HEK293 (cell line): Measurements from ENCODE around the gene ITIH2.
"Not testable (repeated sequence)": the region's sequence is repeated elsewhere in the genome, so short reads cannot be mapped to it uniquely, and the experiment has no call there.

Experiments used
- CTCF ChIA-PET: fragments of 350-600 bp; formaldehyde crosslinking; extraction: SDS; loops from one replicate; lab custom pipeline; 2021; ENCODE audit warnings: antibody characterized with exemption; lab: Yijun Ruan, JAX
- POLR2A ChIA-PET: fragments of 300-600 bp; formaldehyde crosslinking; extraction: SDS; loops from one replicate; lab custom pipeline; 2020; ENCODE audit warnings: antibody characterized with exemption, inconsistent platforms; lab: Yijun Ruan, JAX
- H3K27ac ChIP-seq: fragments of 200-500 bp; sonication (Bioruptor generic); 2 replicates; pipeline ENCODE4 v1.5.1; 2014; ENCODE audit warnings: low read depth, low read length, control low read depth, inconsistent platforms; ENCODE audit errors: extremely low read depth
- H3K36me3 ChIP-seq, 2 experiments: fragments of 200-500 bp in 1 of 2; sonication (Bioruptor generic) in 1 of 2; 1 replicate in 1 of 2; 2 replicates in 1 of 2; pipeline ENCODE4 v1.5.1; 2014 to 2017; ENCODE audit warnings: inconsistent platforms in 2 of 2, low read length in 2 of 2; ENCODE audit not compliant: control insufficient read depth in 2 of 2, insufficient read depth in 1 of 2
- H3K4me1 ChIP-seq: fragments of 200-500 bp; sonication (Bioruptor generic); 2 replicates; pipeline ENCODE4 v1.5.1; 2014; ENCODE audit warnings: mild to moderate bottlenecking, low read length, inconsistent platforms; ENCODE audit not compliant: control insufficient read depth, insufficient read depth
- H3K4me3 ChIP-seq: 2 replicates; pipeline ENCODE4 v1.5.1; 2011; ENCODE audit warnings: low read depth, mild to moderate bottlenecking, control low read depth, low read length, moderate library complexity
- H3K9me3 ChIP-seq: fragments of 200-500 bp; sonication (Bioruptor generic); 2 replicates; pipeline ENCODE4 v1.5.1; 2014; ENCODE audit warnings: low read depth, low read length, inconsistent platforms; ENCODE audit not compliant: control insufficient read depth, insufficient read depth
- MYNN ChIP-seq: fragments of 450-650 bp; formaldehyde crosslinking; IDR thresholded peaks from 2 replicates; pipeline ENCODE4 v1.5.1; 2016; ENCODE audit warnings: missing biosample characterization, missing genetic modification characterization, borderline replicate concordance
- REPIN1 ChIP-seq: fragments of 450-650 bp; formaldehyde crosslinking; IDR thresholded peaks from 2 replicates; pipeline ENCODE4 v1.5.1; 2017; ENCODE audit warnings: missing biosample characterization, missing genetic modification characterization, low read depth
- SALL2 ChIP-seq: fragments of 450-650 bp; formaldehyde crosslinking; IDR thresholded peaks from 2 replicates; pipeline ENCODE4 v1.5.0; 2017; ENCODE audit warnings: missing biosample characterization, mild to moderate bottlenecking, missing genetic modification characterization, borderline replicate concordance
- SP7 ChIP-seq: fragments of 450-650 bp; formaldehyde crosslinking; IDR thresholded peaks from 2 replicates; pipeline ENCODE4 v1.5.1; 2016; ENCODE audit warnings: missing biosample characterization, missing genetic modification characterization
- YY2 ChIP-seq: fragments of 450-650 bp; formaldehyde crosslinking; IDR thresholded peaks from 2 replicates; pipeline ENCODE4 v1.5.1; 2016; ENCODE audit warnings: missing biosample characterization, missing genetic modification characterization
- ZBTB20 ChIP-seq: fragments of 450-650 bp; formaldehyde crosslinking; IDR thresholded peaks from 2 replicates; pipeline ENCODE4 v1.5.1; 2016; ENCODE audit warnings: missing biosample characterization, missing genetic modification characterization
- ZEB2 ChIP-seq: fragments of 450-650 bp; formaldehyde crosslinking; IDR thresholded peaks from 2 replicates; pipeline ENCODE4 v1.5.1; 2016; ENCODE audit warnings: missing biosample characterization, missing genetic modification characterization
- ZNF366 ChIP-seq: fragments of 450-650 bp; formaldehyde crosslinking; conservative IDR thresholded peaks from 2 replicates; pipeline ENCODE4 v1.5.1; 2016; ENCODE audit warnings: missing biosample characterization, missing genetic modification characterization
- ZNF433 ChIP-seq: fragments of 450-650 bp; formaldehyde crosslinking; IDR thresholded peaks from 2 replicates; pipeline ENCODE4 v1.5.1; 2016; ENCODE audit warnings: missing biosample characterization, missing genetic modification characterization, low read depth
- ZNF561 ChIP-seq: fragments of 450-650 bp; IDR thresholded peaks from 2 replicates; pipeline ENCODE4 v1.5.1; 2018; ENCODE audit warnings: missing biosample characterization, missing genetic modification characterization, borderline replicate concordance
- ZNF629 ChIP-seq: fragments of 450-650 bp; formaldehyde crosslinking; IDR thresholded peaks from 2 replicates; pipeline ENCODE4 v1.5.1; 2017; ENCODE audit warnings: missing biosample characterization, missing genetic modification characterization
- ZNF654 ChIP-seq: fragments of 450-650 bp; formaldehyde crosslinking; IDR thresholded peaks from 2 replicates; pipeline ENCODE4 v1.5.1; 2016; ENCODE audit warnings: low read depth, missing biosample characterization, missing genetic modification characterization
- ZNF660 ChIP-seq: fragments of 450-650 bp; IDR thresholded peaks from 2 replicates; pipeline ENCODE4 v1.5.1; 2018; ENCODE audit warnings: missing biosample characterization, mild to moderate bottlenecking, missing genetic modification characterization
- ZSCAN30 ChIP-seq: fragments of 450-650 bp; IDR thresholded peaks from 2 replicates; pipeline ENCODE4 v1.5.1; 2018; ENCODE audit warnings: missing biosample characterization, mild to moderate bottlenecking, missing genetic modification characterization, moderate library complexity
- TF ChIP-seq, protein P1 (sequence below): fragments of 450-650 bp; IDR thresholded peaks from 2 replicates; pipeline ENCODE4 v1.5.1; 2018; ENCODE audit warnings: missing biosample characterization, missing genetic modification characterization
- TF ChIP-seq, protein P2 (sequence below): fragments of 450-650 bp; formaldehyde crosslinking; IDR thresholded peaks from 2 replicates; pipeline ENCODE4 v1.5.1; 2016; ENCODE audit warnings: missing biosample characterization, missing genetic modification characterization, borderline replicate concordance
- TF ChIP-seq, protein P3 (sequence below): fragments of 450-650 bp; formaldehyde crosslinking; IDR thresholded peaks from 2 replicates; pipeline ENCODE4 v1.5.1; 2016; ENCODE audit warnings: missing biosample characterization, missing genetic modification characterization, borderline replicate concordance

The ITIH2 gene

GRCh38 chr10:7687228-7687907, 15.7 kb upstream of the ITIH2 start (continued):
- TF ChIP-seq REPIN1 (no peak), ZNF561 (tag by site-specific recombination) (peak; percentile 73), SP7 (0 out of 2 replicates have a peak, but pooled peaks have one; percentile 11), ZNF629 (peak; percentile 27; the same call in 1 of the 2 replicates), ZNF654 (tag by site-specific recombination) (peak; percentile 97), MYNN (tag by site-specific recombination) (no peak), ZSCAN30 (tag by site-specific recombination) (peak; percentile 88), ZNF660 (tag by site-specific recombination) (peak; percentile 93), ZEB2 (0 out of 2 replicates have a peak, but pooled peaks have one; percentile 26)

DNA sequence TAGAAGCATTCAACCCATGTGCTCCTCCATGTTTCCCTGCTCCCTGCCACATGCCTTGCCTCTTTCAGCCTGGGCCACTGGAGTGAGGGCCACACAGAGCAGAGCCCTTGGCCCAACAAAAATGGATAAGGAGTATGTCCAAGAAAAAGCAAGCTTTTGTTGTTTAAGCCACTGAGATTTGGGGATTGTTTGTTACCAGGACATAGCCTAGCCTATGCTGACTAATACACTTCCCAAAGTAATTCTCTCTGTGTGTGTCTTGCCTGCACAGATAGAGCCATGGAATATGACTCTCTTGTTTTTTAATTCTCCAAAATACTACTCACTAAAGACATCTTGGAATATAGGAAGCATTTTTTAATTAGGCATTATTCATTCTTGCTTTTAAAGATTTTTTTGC, 13.5 kb upstream of the ITIH2 start:
- H3K27ac ChIP-seq: no peak overlapping the region
- ChIA-PET CTCF (interaction anchor here (0.7 to 6.2 kb wide), 3 partner anchors 9 to 165 kb away, joined by 3 to 91 read pairs (median 5); no protein-coding TSS in a partner anchor), POLR2A (no interaction called here)
- H3K9me3 ChIP-seq: no peaks in the 10 kb centered on the region; the same call in 1 of the 2 replicates
- no peaks in the 10 kb centered on the region for H3K4me1 ChIP-seq
- TF ChIP-seq YY2 (no peak), ZNF366 (tag by site-specific recombination) (no peak), ZNF433 (tag by site-specific recombination) (no peak), ZBTB20 (tag by site-specific recombination) (no peak), SALL2 (tag by site-specific recombination) (no peak)
- TF ChIP-seq, protein P1, sequence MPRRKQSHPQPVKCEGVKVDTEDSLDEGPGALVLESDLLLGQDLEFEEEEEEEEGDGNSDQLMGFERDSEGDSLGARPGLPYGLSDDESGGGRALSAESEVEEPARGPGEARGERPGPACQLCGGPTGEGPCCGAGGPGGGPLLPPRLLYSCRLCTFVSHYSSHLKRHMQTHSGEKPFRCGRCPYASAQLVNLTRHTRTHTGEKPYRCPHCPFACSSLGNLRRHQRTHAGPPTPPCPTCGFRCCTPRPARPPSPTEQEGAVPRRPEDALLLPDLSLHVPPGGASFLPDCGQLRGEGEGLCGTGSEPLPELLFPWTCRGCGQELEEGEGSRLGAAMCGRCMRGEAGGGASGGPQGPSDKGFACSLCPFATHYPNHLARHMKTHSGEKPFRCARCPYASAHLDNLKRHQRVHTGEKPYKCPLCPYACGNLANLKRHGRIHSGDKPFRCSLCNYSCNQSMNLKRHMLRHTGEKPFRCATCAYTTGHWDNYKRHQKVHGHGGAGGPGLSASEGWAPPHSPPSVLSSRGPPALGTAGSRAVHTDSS (tag by site-specific recombination): no peak
- TF ChIP-seq, protein P2, sequence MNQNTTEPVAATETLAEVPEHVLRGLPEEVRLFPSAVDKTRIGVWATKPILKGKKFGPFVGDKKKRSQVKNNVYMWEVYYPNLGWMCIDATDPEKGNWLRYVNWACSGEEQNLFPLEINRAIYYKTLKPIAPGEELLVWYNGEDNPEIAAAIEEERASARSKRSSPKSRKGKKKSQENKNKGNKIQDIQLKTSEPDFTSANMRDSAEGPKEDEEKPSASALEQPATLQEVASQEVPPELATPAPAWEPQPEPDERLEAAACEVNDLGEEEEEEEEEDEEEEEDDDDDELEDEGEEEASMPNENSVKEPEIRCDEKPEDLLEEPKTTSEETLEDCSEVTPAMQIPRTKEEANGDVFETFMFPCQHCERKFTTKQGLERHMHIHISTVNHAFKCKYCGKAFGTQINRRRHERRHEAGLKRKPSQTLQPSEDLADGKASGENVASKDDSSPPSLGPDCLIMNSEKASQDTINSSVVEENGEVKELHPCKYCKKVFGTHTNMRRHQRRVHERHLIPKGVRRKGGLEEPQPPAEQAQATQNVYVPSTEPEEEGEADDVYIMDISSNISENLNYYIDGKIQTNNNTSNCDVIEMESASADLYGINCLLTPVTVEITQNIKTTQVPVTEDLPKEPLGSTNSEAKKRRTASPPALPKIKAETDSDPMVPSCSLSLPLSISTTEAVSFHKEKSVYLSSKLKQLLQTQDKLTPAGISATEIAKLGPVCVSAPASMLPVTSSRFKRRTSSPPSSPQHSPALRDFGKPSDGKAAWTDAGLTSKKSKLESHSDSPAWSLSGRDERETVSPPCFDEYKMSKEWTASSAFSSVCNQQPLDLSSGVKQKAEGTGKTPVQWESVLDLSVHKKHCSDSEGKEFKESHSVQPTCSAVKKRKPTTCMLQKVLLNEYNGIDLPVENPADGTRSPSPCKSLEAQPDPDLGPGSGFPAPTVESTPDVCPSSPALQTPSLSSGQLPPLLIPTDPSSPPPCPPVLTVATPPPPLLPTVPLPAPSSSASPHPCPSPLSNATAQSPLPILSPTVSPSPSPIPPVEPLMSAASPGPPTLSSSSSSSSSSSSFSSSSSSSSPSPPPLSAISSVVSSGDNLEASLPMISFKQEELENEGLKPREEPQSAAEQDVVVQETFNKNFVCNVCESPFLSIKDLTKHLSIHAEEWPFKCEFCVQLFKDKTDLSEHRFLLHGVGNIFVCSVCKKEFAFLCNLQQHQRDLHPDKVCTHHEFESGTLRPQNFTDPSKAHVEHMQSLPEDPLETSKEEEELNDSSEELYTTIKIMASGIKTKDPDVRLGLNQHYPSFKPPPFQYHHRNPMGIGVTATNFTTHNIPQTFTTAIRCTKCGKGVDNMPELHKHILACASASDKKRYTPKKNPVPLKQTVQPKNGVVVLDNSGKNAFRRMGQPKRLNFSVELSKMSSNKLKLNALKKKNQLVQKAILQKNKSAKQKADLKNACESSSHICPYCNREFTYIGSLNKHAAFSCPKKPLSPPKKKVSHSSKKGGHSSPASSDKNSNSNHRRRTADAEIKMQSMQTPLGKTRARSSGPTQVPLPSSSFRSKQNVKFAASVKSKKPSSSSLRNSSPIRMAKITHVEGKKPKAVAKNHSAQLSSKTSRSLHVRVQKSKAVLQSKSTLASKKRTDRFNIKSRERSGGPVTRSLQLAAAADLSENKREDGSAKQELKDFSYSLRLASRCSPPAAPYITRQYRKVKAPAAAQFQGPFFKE (tag by site-specific recombination): no peak
- TF ChIP-seq, protein P3, sequence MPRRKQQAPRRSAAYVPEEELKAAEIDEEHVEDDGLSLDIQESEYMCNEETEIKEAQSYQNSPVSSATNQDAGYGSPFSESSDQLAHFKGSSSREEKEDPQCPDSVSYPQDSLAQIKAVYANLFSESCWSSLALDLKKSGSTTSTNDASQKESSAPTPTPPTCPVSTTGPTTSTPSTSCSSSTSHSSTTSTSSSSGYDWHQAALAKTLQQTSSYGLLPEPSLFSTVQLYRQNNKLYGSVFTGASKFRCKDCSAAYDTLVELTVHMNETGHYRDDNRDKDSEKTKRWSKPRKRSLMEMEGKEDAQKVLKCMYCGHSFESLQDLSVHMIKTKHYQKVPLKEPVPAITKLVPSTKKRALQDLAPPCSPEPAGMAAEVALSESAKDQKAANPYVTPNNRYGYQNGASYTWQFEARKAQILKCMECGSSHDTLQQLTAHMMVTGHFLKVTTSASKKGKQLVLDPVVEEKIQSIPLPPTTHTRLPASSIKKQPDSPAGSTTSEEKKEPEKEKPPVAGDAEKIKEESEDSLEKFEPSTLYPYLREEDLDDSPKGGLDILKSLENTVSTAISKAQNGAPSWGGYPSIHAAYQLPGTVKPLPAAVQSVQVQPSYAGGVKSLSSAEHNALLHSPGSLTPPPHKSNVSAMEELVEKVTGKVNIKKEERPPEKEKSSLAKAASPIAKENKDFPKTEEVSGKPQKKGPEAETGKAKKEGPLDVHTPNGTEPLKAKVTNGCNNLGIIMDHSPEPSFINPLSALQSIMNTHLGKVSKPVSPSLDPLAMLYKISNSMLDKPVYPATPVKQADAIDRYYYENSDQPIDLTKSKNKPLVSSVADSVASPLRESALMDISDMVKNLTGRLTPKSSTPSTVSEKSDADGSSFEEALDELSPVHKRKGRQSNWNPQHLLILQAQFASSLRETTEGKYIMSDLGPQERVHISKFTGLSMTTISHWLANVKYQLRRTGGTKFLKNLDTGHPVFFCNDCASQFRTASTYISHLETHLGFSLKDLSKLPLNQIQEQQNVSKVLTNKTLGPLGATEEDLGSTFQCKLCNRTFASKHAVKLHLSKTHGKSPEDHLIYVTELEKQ (tag by site-specific recombination): no peak
- no peak overlapping the region for H3K4me3 ChIP-seq
- H3K36me3 ChIP-seq: no peaks in the 10 kb centered on the region

GRCh38 chr10:7690885-7691597, 12.1 kb upstream of the ITIH2 start:
- CTCF ChIA-PET: interaction anchor here (0.6 kb wide), 1 partner anchor 267 kb away, joined by 3 read pairs; no protein-coding TSS in a partner anchor
- POLR2A ChIA-PET, H3K4me3 ChIP-seq: not testable (repeated sequence)

More at GRCh38 chr10:7690885-7691597, 12.1 kb upstream of the ITIH2 start:
- not testable (repeated sequence) for H3K27ac ChIP-seq, H3K36me3 ChIP-seq, H3K4me1 ChIP-seq, H3K9me3 ChIP-seq
